IPS-20b (cell line): ENCODE measurements around the gene GRIK2.
"Not testable (repeated sequence)": the region's sequence is repeated elsewhere in the genome, so short reads cannot be mapped to it uniquely, and the experiment has no call there.

Experiments
- H3K27ac ChIP-seq: one replicate; pipeline ENCODE4 v1.5.1; 2013; ENCODE audit warnings: low read length
- H3K27me3 ChIP-seq: 2 replicates; pipeline ENCODE4 v1.6.1; 2013; ENCODE audit warnings: mild to moderate bottlenecking, low read length, inconsistent platforms; ENCODE audit not compliant: insufficient read depth
- H3K36me3 ChIP-seq: 2 replicates; pipeline ENCODE4 v1.6.1; 2013; ENCODE audit warnings: low read depth, mild to moderate bottlenecking, inconsistent platforms, low read length, moderate library complexity; ENCODE audit not compliant: insufficient read depth
- H3K4me1 ChIP-seq: 2 replicates; pipeline ENCODE4 v1.6.1; 2013; ENCODE audit warnings: mild to moderate bottlenecking, control low read depth, inconsistent platforms, low read length, moderate library complexity; ENCODE audit not compliant: insufficient read depth
- H3K4me3 ChIP-seq: 2 replicates; pipeline ENCODE4 v1.5.1; 2013; ENCODE audit warnings: mild to moderate bottlenecking, low read length, inconsistent platforms
- H3K9ac ChIP-seq: 2 replicates; pipeline ENCODE4 v1.6.1; 2013; ENCODE audit warnings: low read depth, mild to moderate bottlenecking, inconsistent platforms, low read length, moderate library complexity
- H3K9me3 ChIP-seq: 2 replicates; pipeline ENCODE4 v1.6.1; 2013; ENCODE audit warnings: mild to moderate bottlenecking, low read depth, low read length, inconsistent platforms; ENCODE audit not compliant: insufficient read depth

Gene GRIK2

GRCh38 chr6:101393251-101393828, at the start of gene GRIK2:
Gene GRIK2, plus strand, starts transcription at chr6:101393708.
- peaks cover 4% of the 10 kb centered on the region; the same call in 1 of the 2 replicates for H3K4me1 ChIP-seq
- peak within 1 kb of the TSS; percentile 71 for H3K4me3 ChIP-seq
- peaks cover 89% of the 10 kb centered on the region for H3K27me3 ChIP-seq
- no peak within 1 kb of the TSS for H3K27ac ChIP-seq
- no peaks in the 10 kb centered on the region for H3K9me3 ChIP-seq
- no peaks in the 10 kb centered on the region for H3K36me3 ChIP-seq
- H3K9ac ChIP-seq: no peak within 1 kb of the TSS

- H3K9ac ChIP-seq: no peak overlapping the region
These were observed 48.6 kb upstream of the GRIK2 start for GRCh38 chr6:101344885-101345284.

GRCh38 chr6:101348816-101349215, 44.7 kb upstream of the GRIK2 start:
- Histone ChIP-seq H3K27ac (no peak overlapping the region), H3K9me3 (no peaks in the 10 kb centered on the region), H3K4me3 (no peak overlapping the region), H3K27me3 (no peaks in the 10 kb centered on the region), H3K9ac (no peak overlapping the region), H3K36me3 (no peaks in the 10 kb centered on the region), H3K4me1 (no peaks in the 10 kb centered on the region)

More at GRCh38 chr6:101344885-101345284, 48.6 kb upstream of the GRIK2 start:
- H3K4me3 ChIP-seq: no peak overlapping the region
- H3K4me1 ChIP-seq: no peaks in the 10 kb centered on the region
- H3K36me3 ChIP-seq: no peaks in the 10 kb centered on the region
- H3K9me3 ChIP-seq: no peaks in the 10 kb centered on the region
- H3K27me3 ChIP-seq: no peaks in the 10 kb centered on the region
- H3K27ac ChIP-seq: no peak overlapping the region

GRCh38 chr6:101350631-101351030, 42.9 kb upstream of the GRIK2 start:
- not testable (repeated sequence) for H3K4me1 ChIP-seq, H3K36me3 ChIP-seq, H3K4me3 ChIP-seq, H3K9me3 ChIP-seq, H3K9ac ChIP-seq, H3K27ac ChIP-seq, H3K27me3 ChIP-seq

- no peaks in the 10 kb centered on the region for H3K4me1 ChIP-seq
- H3K36me3 ChIP-seq: no peaks in the 10 kb centered on the region
- H3K9me3 ChIP-seq: no peaks in the 10 kb centered on the region
- H3K27ac ChIP-seq: no peak overlapping the region
- H3K9ac ChIP-seq: no peak overlapping the region
- no peaks in the 10 kb centered on the region for H3K27me3 ChIP-seq
- no peak overlapping the region for H3K4me3 ChIP-seq
These were observed 42.3 kb upstream of the GRIK2 start for GRCh38 chr6:101351173-101351572.

GRCh38 chr6:101352316-101352715, 41.2 kb upstream of the GRIK2 start:
- no peak overlapping the region for H3K9ac ChIP-seq
- no peaks in the 10 kb centered on the region for H3K27me3 ChIP-seq
- no peaks in the 10 kb centered on the region for H3K4me1 ChIP-seq
- H3K9me3 ChIP-seq: no peaks in the 10 kb centered on the region
- no peak overlapping the region for H3K4me3 ChIP-seq
- H3K36me3 ChIP-seq: no peaks in the 10 kb centered on the region
- no peak overlapping the region for H3K27ac ChIP-seq

- H3K27me3 ChIP-seq: no peaks in the 10 kb centered on the region
- no peaks in the 10 kb centered on the region for H3K4me1 ChIP-seq
- H3K36me3 ChIP-seq: no peaks in the 10 kb centered on the region
- no peaks in the 10 kb centered on the region for H3K9me3 ChIP-seq
- H3K27ac ChIP-seq: no peak overlapping the region
- H3K4me3 ChIP-seq: no peak overlapping the region
- H3K9ac ChIP-seq: no peak overlapping the region
These were observed 28.3 kb upstream of the GRIK2 start for GRCh38 chr6:101365181-101365580.

GRCh38 chr6:101379926-101380325, 13.6 kb upstream of the GRIK2 start:
- Histone ChIP-seq H3K9ac (no peak overlapping the region), H3K9me3 (no peaks in the 10 kb centered on the region), H3K4me1 (no peaks in the 10 kb centered on the region), H3K27me3 (no peaks in the 10 kb centered on the region), H3K4me3 (no peak overlapping the region), H3K27ac (no peak overlapping the region), H3K36me3 (no peaks in the 10 kb centered on the region)

- no peaks in the 10 kb centered on the region for H3K27me3 ChIP-seq
- H3K9me3 ChIP-seq: no peaks in the 10 kb centered on the region
- no peak overlapping the region for H3K4me3 ChIP-seq
- no peak overlapping the region for H3K9ac ChIP-seq
- H3K4me1 ChIP-seq: no peaks in the 10 kb centered on the region
- no peaks in the 10 kb centered on the region for H3K36me3 ChIP-seq
- H3K27ac ChIP-seq: no peak overlapping the region
These were observed 12.4 kb upstream of the GRIK2 start for GRCh38 chr6:101380897-101381630.

- H3K27me3 ChIP-seq, H3K36me3 ChIP-seq, H3K4me1 ChIP-seq, H3K9ac ChIP-seq, H3K9me3 ChIP-seq, H3K4me3 ChIP-seq, H3K27ac ChIP-seq: not testable (repeated sequence)
These were observed 9.8 kb upstream of the GRIK2 start for GRCh38 chr6:101383747-101384146.

GRCh38 chr6:101386982-101387381, 6.5 kb upstream of the GRIK2 start:
- Histone ChIP-seq H3K27me3 (peaks cover 28% of the 10 kb centered on the region), H3K4me1 (no peaks in the 10 kb centered on the region), H3K36me3 (no peaks in the 10 kb centered on the region), H3K27ac (no peak overlapping the region), H3K4me3 (no peak overlapping the region), H3K9me3 (no peaks in the 10 kb centered on the region), H3K9ac (no peak overlapping the region)
